ENCODE results near the gene DRAM2.

DRAM2 gene

GRCh38 chr1:111162488-111162880, 22.6 kb upstream of the DRAM2 start:
- DNase-seq (ENCODE audit: low read depth), result no peak
- TF ChIP-seq POLR2A (IDR thresholded peaks at IDR 0.05; ENCODE audit: extremely low read depth, insufficient read length) (no peak), MYC (IDR thresholded peaks at IDR 0.05; ENCODE audit: low read depth, low read length) (no peak), CTCF (IDR thresholded peaks at IDR 0.05; ENCODE audit: low read depth, low read length) (no peak), MAX (IDR thresholded peaks at IDR 0.05; ENCODE audit: low read depth, low read length) (no peak)
- H3K4me3 ChIP-seq (ENCODE audit: low read depth, low read length), result no peak overlapping the region

- no peak overlapping the region for H3K4me3 ChIP-seq (ENCODE audit: low read depth, low read length)
- no peak for DNase-seq (ENCODE audit: low read depth)
- TF ChIP-seq POLR2A (IDR thresholded peaks at IDR 0.05; ENCODE audit: extremely low read depth, insufficient read length) (no peak), MAX (IDR thresholded peaks at IDR 0.05; ENCODE audit: low read depth, low read length) (no peak)
These were observed 22.1 kb upstream of the DRAM2 start for GRCh38 chr1:111161843-111162487.

- no peak for DNase-seq (ENCODE audit: low read depth)
- no peak overlapping the region for H3K4me3 ChIP-seq (ENCODE audit: low read depth, low read length)
- TF ChIP-seq POLR2A (IDR thresholded peaks at IDR 0.05; ENCODE audit: extremely low read depth, insufficient read length) (no peak), MAX (IDR thresholded peaks at IDR 0.05; ENCODE audit: low read depth, low read length) (no peak), MYC (IDR thresholded peaks at IDR 0.05; ENCODE audit: low read depth, low read length) (no peak)
These were observed 17.5 kb upstream of the DRAM2 start for GRCh38 chr1:111157431-111157830.

- peak; percentile 29 for DNase-seq (ENCODE audit: low read depth)
- no peak overlapping the region for H3K4me3 ChIP-seq (ENCODE audit: low read depth, low read length)
- no peak for TF ChIP-seq MAX (IDR thresholded peaks at IDR 0.05; ENCODE audit: low read depth, low read length)
These were observed 14.4 kb upstream of the DRAM2 start for GRCh38 chr1:111154021-111154999.

- DNase-seq (ENCODE audit: low read depth), result no peak
- no peak for TF ChIP-seq MYC (IDR thresholded peaks at IDR 0.05; ENCODE audit: low read depth, low read length)
- no peak for TF ChIP-seq POLR2A (IDR thresholded peaks at IDR 0.05; ENCODE audit: extremely low read depth, insufficient read length)
- TF ChIP-seq MAX (IDR thresholded peaks at IDR 0.05; ENCODE audit: low read depth, low read length), result no peak
- no peak for TF ChIP-seq CTCF (IDR thresholded peaks at IDR 0.05; ENCODE audit: low read depth, low read length)
- no peak overlapping the region for H3K4me3 ChIP-seq (ENCODE audit: low read depth, low read length)
These were observed 11.9 kb upstream of the DRAM2 start for GRCh38 chr1:111151838-111152237.

GRCh38 chr1:111148376-111148881, 8.5 kb upstream of the DRAM2 start:
- H3K4me3 ChIP-seq (ENCODE audit: low read depth, low read length), result no peak overlapping the region
- TF ChIP-seq MYC (IDR thresholded peaks at IDR 0.05; ENCODE audit: low read depth, low read length), result no peak
- no peak for TF ChIP-seq MAX (IDR thresholded peaks at IDR 0.05; ENCODE audit: low read depth, low read length)
- no peak for TF ChIP-seq CTCF (IDR thresholded peaks at IDR 0.05; ENCODE audit: low read depth, low read length)
- TF ChIP-seq POLR2A (IDR thresholded peaks at IDR 0.05; ENCODE audit: extremely low read depth, insufficient read length), result no peak

GRCh38 chr1:111147948-111148347, 8.1 kb upstream of the DRAM2 start:
- H3K4me3 ChIP-seq (ENCODE audit: low read depth, low read length), result no peak overlapping the region
- DNase-seq (ENCODE audit: low read depth), result no peak
- TF ChIP-seq MYC (IDR thresholded peaks at IDR 0.05; ENCODE audit: low read depth, low read length) (no peak), POLR2A (IDR thresholded peaks at IDR 0.05; ENCODE audit: extremely low read depth, insufficient read length) (no peak), CTCF (IDR thresholded peaks at IDR 0.05; ENCODE audit: low read depth, low read length) (no peak), MAX (IDR thresholded peaks at IDR 0.05; ENCODE audit: low read depth, low read length) (no peak)

More at GRCh38 chr1:111148376-111148881, 8.5 kb upstream of the DRAM2 start:
- DNase-seq (ENCODE audit: low read depth), result no peak

All from NB4 (cell line).